HCT116 (cell line): ENCODE data around the gene SPEM3. TPM values are rescaled to one million over a fixed set of nuclear protein-coding genes. Genes with fewer than 3 reads are reported as not detected.

Experiments used
- ATAC-seq: fragments of 200-7000 bp; cut with Tn5 transposase; 2 replicates; pipeline ENCODE4 v1.9.1; 2020; ENCODE audit warnings: mild to moderate bottlenecking, moderate library complexity
- BruUV-seq: library from RNA; stranded (reverse); fragments of 400-500 nt; replicated peaks from 2 replicates; lab custom pipeline; 2021; lab: Mats Ljungman, UMichigan
- CTCF ChIA-PET: fragments of 300-600 bp; sonication (Branson Sonifier 250); formaldehyde crosslinking; loops from one replicate; lab custom pipeline; 2021; ENCODE audit warnings: antibody characterized with exemption; lab: Charles Lee
- POLR2A ChIA-PET: fragments of 300-600, 350-600 bp; sonication (Branson Sonifier 250); formaldehyde crosslinking; loops from one replicate; lab custom pipeline; 2021; ENCODE audit warnings: antibody characterized with exemption; lab: Charles Lee
- RAD21 ChIA-PET, 2 experiments: fragments of 300-600 bp; sonication (Branson Sonifier 250); formaldehyde crosslinking; loops; one replicate each; lab custom pipeline; 2023; ENCODE audit warnings: low total read pairs in 2 of 2; ENCODE audit not compliant: uncharacterized antibody in 2 of 2, unreplicated experiment in 2 of 2, low non-redundant PET in 1 of 2; lab: Charles Lee
- DNase-seq: peaks from one replicate; pipeline ENCODE4 v3.0.0-alpha.2; 2010; ENCODE audit warnings: low read depth, low spot score
- H2AFZ ChIP-seq: fragments of 200-600 bp; shearing (Covaris generic), sonication (generic); 2 replicates; pipeline ENCODE4 v1.6.1; 2017; ENCODE audit warnings: low read depth, mixed run types, mixed read lengths, antibody characterized with exemption, low read length; ENCODE audit not compliant: poor library complexity, severe bottlenecking
- H3K27ac ChIP-seq: 2 replicates; pipeline ENCODE4 v1.5.1; 2012; ENCODE audit warnings: low read depth, low read length
- H3K27me3 ChIP-seq: fragments of 200-600 bp; sonication (generic); 2 replicates; pipeline ENCODE4 v1.6.1; 2016; ENCODE audit warnings: mixed run types, low read length, mixed read lengths; ENCODE audit not compliant: insufficient read depth
- H3K36me3 ChIP-seq, 2 experiments: fragments of 200-500 bp in 1 of 2; fragments of 200-600 bp in 1 of 2; sonication (Bioruptor generic) in 1 of 2; sonication (generic) in 1 of 2; 2 replicates each; pipeline versions ENCODE4 v1.5.1 to v1.6.1; 2014 to 2016; ENCODE audit warnings: low read length in 2 of 2, inconsistent platforms in 1 of 2, mixed read lengths in 1 of 2, mixed run types in 1 of 2; ENCODE audit not compliant: insufficient read depth in 2 of 2, control insufficient read depth in 1 of 2
- H3K4me1 ChIP-seq, 2 experiments: fragments of 200-600 bp in 1 of 2; sonication (generic) in 1 of 2; 2 replicates each; pipeline versions ENCODE4 v1.5.1 to v1.6.1; 2012 to 2017; ENCODE audit warnings: low read length in 2 of 2, inconsistent platforms in 1 of 2, mild to moderate bottlenecking in 1 of 2, mixed read lengths in 1 of 2, mixed run types in 1 of 2, moderate library complexity in 1 of 2; ENCODE audit not compliant: insufficient read depth in 2 of 2, control insufficient read depth in 1 of 2
- H3K4me2 ChIP-seq: fragments of 200-600 bp; sonication (generic); 2 replicates; pipeline ENCODE4 v1.6.1; 2017; ENCODE audit warnings: mixed run types, low read length, mixed read lengths
- H3K4me3 ChIP-seq, 2 experiments: fragments of 200-600 bp in 1 of 2; sonication (generic) in 1 of 2; replicated peaks in 1 of 2; 2 replicates each; pipeline ENCODE4 v1.5.1; 2011 to 2016; ENCODE audit warnings: low read length in 2 of 2, control low read depth in 1 of 2, low read depth in 1 of 2, mild to moderate bottlenecking in 1 of 2, mixed read lengths in 1 of 2, mixed run types in 1 of 2
- H3K79me2 ChIP-seq: fragments of 200-600 bp; sonication (generic); 2 replicates; pipeline ENCODE4 v1.6.1; 2017; ENCODE audit warnings: mild to moderate bottlenecking, mixed run types, low read length, moderate library complexity, mixed read lengths; ENCODE audit not compliant: insufficient read depth
- H3K9ac ChIP-seq: fragments of 200-600 bp; sonication (generic); 2 replicates; pipeline ENCODE4 v1.6.1; 2016; ENCODE audit warnings: low read length, mixed read lengths
- H3K9me2 ChIP-seq: fragments of 200-600 bp; sonication (generic), shearing (Covaris generic); 2 replicates; pipeline ENCODE4 v1.6.1; 2017; ENCODE audit warnings: mixed run types, mild to moderate bottlenecking, moderate library complexity; ENCODE audit not compliant: insufficient read depth
- H3K9me3 ChIP-seq, 2 experiments: fragments of 200-500 bp in 1 of 2; fragments of 200-600 bp in 1 of 2; sonication (Bioruptor generic) in 1 of 2; sonication (generic) in 1 of 2; 2 replicates each; pipeline ENCODE4 v1.6.1; 2014 to 2017; ENCODE audit warnings: low read length in 2 of 2, mixed read lengths in 2 of 2, inconsistent platforms in 1 of 2, low read depth in 1 of 2, mild to moderate bottlenecking in 1 of 2, mixed run types in 1 of 2, moderate library complexity in 1 of 2; ENCODE audit not compliant: control insufficient read depth in 1 of 2, insufficient read depth in 1 of 2
- H4K20me1 ChIP-seq: fragments of 200-600 bp; sonication (generic), shearing (Covaris generic); 2 replicates; pipeline ENCODE4 v1.6.1; 2017; ENCODE audit warnings: mixed run types, mild to moderate bottlenecking, moderate library complexity; ENCODE audit not compliant: insufficient read depth
- EGR1 ChIP-seq: IDR thresholded peaks from 2 replicates; pipeline ENCODE4 v1.6.1; 2012; ENCODE audit warnings: low read depth
- RAD21 ChIP-seq: IDR thresholded peaks from 2 replicates; pipeline ENCODE4 v1.6.1; 2012; ENCODE audit warnings: low read depth, mild to moderate bottlenecking
- SIN3A ChIP-seq: IDR thresholded peaks from 2 replicates; pipeline ENCODE4 v1.6.1; 2012; ENCODE audit warnings: low read depth
- SRF ChIP-seq: IDR thresholded peaks from 2 replicates; pipeline ENCODE4 v1.6.1; 2012; ENCODE audit warnings: low read depth
- intact Hi-C: fragments of 100-400 bp; cut with micrococcal nuclease; formaldehyde crosslinking; loops from 2 replicates; pipeline ENCODE4 v1.10.0; 2022
- total RNA-seq: library from RNA; stranded (reverse); gene quantifications from one replicate; pipeline ENCODE4 v1.2.1, GENCODE V29; 2021; ENCODE audit not compliant: unreplicated experiment
- TF ChIP-seq, protein P1 (sequence below): IDR thresholded peaks from 2 replicates; pipeline ENCODE4 v1.6.1; 2012; ENCODE audit warnings: low read depth
- TF ChIP-seq, protein P2 (sequence below), 3 experiments: fragments of 200-600 bp in 1 of 3; sonication (generic) in 1 of 3; IDR thresholded peaks in 2 of 3; conservative IDR thresholded peaks in 1 of 3; 2 replicates each; pipeline ENCODE4 v1.5.1; 2012 to 2017; ENCODE audit warnings: low read depth in 2 of 3, low read length in 2 of 3, antibody characterized with exemption in 1 of 3, borderline replicate concordance in 1 of 3, control low read depth in 1 of 3, mild to moderate bottlenecking in 1 of 3, mixed read lengths in 1 of 3, mixed run types in 1 of 3, moderate library complexity in 1 of 3; ENCODE audit not compliant: insufficient read depth in 1 of 3

The SPEM3 gene
- total RNA-seq, 1 experiment from 2014 or later, result not detected

DNA sequence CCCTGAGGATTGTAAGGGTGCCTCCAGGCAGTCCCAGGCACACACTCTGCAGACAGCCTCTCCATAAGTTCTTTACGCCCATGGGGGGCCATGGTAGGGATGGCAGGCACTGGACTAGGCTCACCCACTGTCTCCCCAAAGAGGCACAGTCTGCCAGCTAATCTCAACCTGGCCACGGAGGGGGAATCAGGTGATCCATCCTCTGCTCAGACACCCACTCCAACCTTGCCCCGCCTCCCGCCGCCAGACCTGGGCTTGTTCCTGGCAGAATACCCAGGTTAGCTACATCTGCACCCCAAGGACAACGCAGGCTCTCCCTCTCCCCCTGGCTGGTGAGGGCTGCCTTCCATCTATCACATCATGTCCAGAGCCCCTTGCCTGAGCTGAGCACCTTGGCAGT, 19.8 kb upstream of the SPEM3 start:
- DNase-seq (no peak), ATAC-seq (no peak)
- intact Hi-C loops, result no loop called here
- H3K4me1 ChIP-seq, result peaks cover 8 to 17% of the 10 kb centered on the region in 2 experiments; a peak in 3 of 4 replicates
- H4K20me1 ChIP-seq, result no peaks in the 10 kb centered on the region
- H3K4me3 ChIP-seq, result no peak overlapping the region
- RAD21 ChIA-PET, result no interaction called here
- CTCF ChIA-PET, result no interaction called here
- H3K9me2 ChIP-seq, result no peaks in the 10 kb centered on the region
- H3K27ac ChIP-seq, result no peak overlapping the region
- H3K79me2 ChIP-seq, result peaks cover 2% of the 10 kb centered on the region; the same call in 1 of the 2 replicates
- H3K9ac ChIP-seq, result no peak overlapping the region
- TF ChIP-seq, protein P1, sequence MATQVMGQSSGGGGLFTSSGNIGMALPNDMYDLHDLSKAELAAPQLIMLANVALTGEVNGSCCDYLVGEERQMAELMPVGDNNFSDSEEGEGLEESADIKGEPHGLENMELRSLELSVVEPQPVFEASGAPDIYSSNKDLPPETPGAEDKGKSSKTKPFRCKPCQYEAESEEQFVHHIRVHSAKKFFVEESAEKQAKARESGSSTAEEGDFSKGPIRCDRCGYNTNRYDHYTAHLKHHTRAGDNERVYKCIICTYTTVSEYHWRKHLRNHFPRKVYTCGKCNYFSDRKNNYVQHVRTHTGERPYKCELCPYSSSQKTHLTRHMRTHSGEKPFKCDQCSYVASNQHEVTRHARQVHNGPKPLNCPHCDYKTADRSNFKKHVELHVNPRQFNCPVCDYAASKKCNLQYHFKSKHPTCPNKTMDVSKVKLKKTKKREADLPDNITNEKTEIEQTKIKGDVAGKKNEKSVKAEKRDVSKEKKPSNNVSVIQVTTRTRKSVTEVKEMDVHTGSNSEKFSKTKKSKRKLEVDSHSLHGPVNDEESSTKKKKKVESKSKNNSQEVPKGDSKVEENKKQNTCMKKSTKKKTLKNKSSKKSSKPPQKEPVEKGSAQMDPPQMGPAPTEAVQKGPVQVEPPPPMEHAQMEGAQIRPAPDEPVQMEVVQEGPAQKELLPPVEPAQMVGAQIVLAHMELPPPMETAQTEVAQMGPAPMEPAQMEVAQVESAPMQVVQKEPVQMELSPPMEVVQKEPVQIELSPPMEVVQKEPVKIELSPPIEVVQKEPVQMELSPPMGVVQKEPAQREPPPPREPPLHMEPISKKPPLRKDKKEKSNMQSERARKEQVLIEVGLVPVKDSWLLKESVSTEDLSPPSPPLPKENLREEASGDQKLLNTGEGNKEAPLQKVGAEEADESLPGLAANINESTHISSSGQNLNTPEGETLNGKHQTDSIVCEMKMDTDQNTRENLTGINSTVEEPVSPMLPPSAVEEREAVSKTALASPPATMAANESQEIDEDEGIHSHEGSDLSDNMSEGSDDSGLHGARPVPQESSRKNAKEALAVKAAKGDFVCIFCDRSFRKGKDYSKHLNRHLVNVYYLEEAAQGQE, result no peak
- TF ChIP-seq RAD21 (no peak), SIN3A (no peak), SRF (no peak), EGR1 (no peak)
- TF ChIP-seq, protein P2, sequence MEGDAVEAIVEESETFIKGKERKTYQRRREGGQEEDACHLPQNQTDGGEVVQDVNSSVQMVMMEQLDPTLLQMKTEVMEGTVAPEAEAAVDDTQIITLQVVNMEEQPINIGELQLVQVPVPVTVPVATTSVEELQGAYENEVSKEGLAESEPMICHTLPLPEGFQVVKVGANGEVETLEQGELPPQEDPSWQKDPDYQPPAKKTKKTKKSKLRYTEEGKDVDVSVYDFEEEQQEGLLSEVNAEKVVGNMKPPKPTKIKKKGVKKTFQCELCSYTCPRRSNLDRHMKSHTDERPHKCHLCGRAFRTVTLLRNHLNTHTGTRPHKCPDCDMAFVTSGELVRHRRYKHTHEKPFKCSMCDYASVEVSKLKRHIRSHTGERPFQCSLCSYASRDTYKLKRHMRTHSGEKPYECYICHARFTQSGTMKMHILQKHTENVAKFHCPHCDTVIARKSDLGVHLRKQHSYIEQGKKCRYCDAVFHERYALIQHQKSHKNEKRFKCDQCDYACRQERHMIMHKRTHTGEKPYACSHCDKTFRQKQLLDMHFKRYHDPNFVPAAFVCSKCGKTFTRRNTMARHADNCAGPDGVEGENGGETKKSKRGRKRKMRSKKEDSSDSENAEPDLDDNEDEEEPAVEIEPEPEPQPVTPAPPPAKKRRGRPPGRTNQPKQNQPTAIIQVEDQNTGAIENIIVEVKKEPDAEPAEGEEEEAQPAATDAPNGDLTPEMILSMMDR (IDR thresholded peaks at IDR 0.05 in 2 of 3, conservative IDR thresholded peaks at IDR 0.05 in 1 of 3; ENCODE audit: borderline replicate concordance in 1 of 3, insufficient read depth in 1 of 3, low read depth in 2 of 3, low read length in 2 of 3), result no peak
- POLR2A ChIA-PET, result no interaction called here
- no peak overlapping the region for H2AFZ ChIP-seq
- no TSS peak for BruUV-seq
- no peak overlapping the region for H3K4me2 ChIP-seq
- H3K36me3 ChIP-seq, result peaks cover 0 to 6% of the 10 kb centered on the region in 2 experiments; a peak in 1 of 4 replicates
- H3K9me3 ChIP-seq, result no peaks in the 10 kb centered on the region
- H3K27me3 ChIP-seq, result no peaks in the 10 kb centered on the region
